Posterior vena cava (tissue), 2 donors: ENCODE measurements around the gene GRIK4. TPM values are rescaled to one million over a fixed set of nuclear protein-coding genes. Genes with fewer than 3 reads are reported as not detected.

Source experiments
- DNase-seq: peaks from one replicate; pipeline ENCODE4 v3.0.0-alpha.2; 2020; ENCODE audit warnings: low spot score
- intact Hi-C, 2 donors: fragments of 100-400 bp; cut with DNase I; formaldehyde crosslinking; loops; one replicate each; pipeline versions ENCODE4 v1.14.1 to v1.14.2; 2022 to 2023
- long read RNA-seq, 2 donors: library from polyadenylated mRNA; unstranded; transcript quantifications; one replicate each; pipeline ENCODE4 v2.0.0, GENCODE V29; 2020 to 2021
- total RNA-seq, 2 donors: library from RNA; stranded (reverse); fragmentation: NEBNext Ultra II Directional; extraction: Animal tissue kit (Norgen Biotek cat#: 25700); gene quantifications; one replicate each; pipeline ENCODE4 v1.2.1, GENCODE V29; 2021
- donor health status: DM: yes; HTN: yes; CAD: no.
- donor health status: DM: yes; HTN: yes; CAD: no.

GRIK4 gene, protein sequence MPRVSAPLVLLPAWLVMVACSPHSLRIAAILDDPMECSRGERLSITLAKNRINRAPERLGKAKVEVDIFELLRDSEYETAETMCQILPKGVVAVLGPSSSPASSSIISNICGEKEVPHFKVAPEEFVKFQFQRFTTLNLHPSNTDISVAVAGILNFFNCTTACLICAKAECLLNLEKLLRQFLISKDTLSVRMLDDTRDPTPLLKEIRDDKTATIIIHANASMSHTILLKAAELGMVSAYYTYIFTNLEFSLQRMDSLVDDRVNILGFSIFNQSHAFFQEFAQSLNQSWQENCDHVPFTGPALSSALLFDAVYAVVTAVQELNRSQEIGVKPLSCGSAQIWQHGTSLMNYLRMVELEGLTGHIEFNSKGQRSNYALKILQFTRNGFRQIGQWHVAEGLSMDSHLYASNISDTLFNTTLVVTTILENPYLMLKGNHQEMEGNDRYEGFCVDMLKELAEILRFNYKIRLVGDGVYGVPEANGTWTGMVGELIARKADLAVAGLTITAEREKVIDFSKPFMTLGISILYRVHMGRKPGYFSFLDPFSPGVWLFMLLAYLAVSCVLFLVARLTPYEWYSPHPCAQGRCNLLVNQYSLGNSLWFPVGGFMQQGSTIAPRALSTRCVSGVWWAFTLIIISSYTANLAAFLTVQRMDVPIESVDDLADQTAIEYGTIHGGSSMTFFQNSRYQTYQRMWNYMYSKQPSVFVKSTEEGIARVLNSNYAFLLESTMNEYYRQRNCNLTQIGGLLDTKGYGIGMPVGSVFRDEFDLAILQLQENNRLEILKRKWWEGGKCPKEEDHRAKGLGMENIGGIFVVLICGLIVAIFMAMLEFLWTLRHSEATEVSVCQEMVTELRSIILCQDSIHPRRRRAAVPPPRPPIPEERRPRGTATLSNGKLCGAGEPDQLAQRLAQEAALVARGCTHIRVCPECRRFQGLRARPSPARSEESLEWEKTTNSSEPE
- total RNA-seq: under 1 TPM in 1 of 2 donors, not detected in 1; 0.19 TPM
- long read RNA-seq, donor 1, partial matches to known transcripts: 1 of 1 reads
- long read RNA-seq, donor 1, other reads (novel, unspliced or antisense): 0 of 1 reads
- long read RNA-seq, donor 2, partial matches to known transcripts: 0 of 2 reads
- long read RNA-seq, donor 2, other reads (novel, unspliced or antisense): 2 of 2 reads

DNA sequence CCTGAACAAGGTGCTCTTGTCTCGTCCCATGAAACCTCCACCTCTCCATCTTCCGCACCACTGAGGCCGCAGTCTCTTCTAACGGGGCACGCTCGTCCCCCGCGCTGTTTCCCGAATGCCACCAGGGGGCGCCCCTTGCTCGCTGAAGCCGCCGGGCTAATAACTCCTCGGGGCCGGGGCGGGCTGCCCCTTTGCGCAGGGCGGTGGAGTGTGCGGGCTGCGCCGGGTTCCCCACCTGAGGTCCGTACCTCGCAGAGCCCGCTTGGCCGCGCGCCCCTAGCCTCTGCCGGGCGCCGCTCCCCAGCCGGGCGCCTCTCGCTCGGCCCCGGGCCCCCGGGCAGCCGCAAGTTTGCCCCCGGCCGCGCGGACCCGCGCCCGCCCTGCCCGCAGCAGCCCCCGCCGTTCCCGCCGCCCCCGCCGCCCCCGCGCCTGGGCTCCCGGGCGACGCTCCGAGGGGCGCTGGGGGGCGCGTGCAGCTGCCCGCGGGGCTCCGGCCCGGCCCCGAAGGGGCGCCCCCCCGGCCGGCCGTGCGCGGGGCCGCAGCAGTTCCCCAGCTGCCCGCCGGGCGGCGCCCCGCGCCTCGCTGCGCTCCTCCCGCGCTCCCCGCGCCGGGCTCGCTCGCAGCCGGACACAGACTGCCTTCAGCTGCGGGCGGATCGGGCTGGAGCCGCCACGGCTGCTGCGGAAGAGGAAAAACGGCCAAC lies at the start of gene GRIK4:
TSS of gene GRIK4 (plus strand) at position 633 of the 704 bp plus-strand sequence. CDS start 148,571 bp downstream, outside the sequence.
- intact Hi-C loops: loop anchor here (5.0 to 10.0 kb wide), 2 partner anchors 294 to 441 kb away; no protein-coding TSS in a partner anchor
- peak; percentile 96 for DNase-seq

DNA sequence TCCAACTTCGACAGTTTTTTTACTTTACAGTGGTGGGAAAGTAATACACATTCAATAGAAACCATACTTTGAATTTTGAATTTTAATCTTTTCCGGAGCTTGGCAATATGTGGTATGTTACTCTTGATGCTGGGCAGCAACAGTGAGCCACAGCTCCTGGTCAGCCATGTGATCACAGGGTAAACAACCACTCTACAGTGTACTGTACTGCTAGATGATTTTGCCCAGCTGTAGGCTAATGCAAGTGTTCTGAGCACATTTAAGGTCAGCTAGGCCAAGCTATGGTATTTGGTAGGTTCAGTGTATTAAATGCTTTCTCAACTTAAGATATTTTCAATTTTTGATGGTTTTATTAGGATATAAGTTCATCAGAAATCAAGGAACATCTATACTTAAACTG lies 48.7 kb upstream of the GRIK4 start:
- intact Hi-C loops: no loop called here
- no peak for DNase-seq

DNA sequence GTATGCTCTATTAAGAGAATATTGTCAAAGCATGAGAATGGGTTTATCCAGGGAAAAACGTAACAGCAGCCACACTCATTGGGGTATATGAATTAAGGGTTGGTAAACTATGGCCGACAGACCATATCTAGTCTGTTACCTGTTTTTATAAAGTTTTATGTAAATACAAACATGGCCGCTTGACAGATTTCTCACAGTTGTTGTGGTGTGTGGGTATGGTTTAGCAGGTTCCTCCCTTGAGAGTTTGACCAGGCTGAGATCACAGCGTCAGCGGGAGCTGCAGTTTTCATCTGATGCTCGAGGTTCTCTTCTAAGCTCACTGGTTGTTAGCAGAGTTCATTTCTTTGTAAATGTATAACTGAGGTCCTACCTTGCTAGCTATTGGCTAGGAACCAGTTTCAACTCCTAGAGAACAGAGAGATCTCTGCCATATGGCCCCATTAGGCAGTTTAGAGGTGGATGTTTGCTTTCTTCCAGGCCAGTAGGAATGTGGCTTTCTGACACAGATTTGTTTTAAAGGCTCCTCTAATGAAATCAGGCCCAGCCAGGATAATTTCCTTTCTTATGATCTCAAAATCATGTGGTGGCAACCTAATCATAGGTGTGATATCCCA lies 45.5 kb upstream of the GRIK4 start:
- intact Hi-C loops: no loop called here
- DNase-seq: no peak

DNA sequence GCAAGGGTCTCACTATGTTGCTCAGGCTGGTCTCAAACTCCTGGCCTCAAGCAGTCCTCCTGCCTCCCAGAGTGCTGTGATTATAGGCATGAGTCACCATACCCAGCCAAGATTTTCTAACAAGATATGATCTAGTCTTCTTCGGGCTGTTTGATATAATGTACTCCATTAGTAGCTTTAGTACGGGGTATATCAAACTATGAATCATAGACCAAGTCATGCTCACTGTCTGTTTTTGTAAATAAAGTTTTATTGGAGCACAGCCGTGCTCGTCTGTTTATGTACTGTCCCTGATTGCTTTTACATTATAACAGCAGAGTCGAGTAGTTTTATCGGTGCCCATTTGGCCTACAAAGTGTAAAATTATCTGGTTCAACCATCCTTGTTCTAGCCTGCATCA lies 43.9 kb upstream of the GRIK4 start:
- intact Hi-C loops: no loop called here
- no peak for DNase-seq

DNA sequence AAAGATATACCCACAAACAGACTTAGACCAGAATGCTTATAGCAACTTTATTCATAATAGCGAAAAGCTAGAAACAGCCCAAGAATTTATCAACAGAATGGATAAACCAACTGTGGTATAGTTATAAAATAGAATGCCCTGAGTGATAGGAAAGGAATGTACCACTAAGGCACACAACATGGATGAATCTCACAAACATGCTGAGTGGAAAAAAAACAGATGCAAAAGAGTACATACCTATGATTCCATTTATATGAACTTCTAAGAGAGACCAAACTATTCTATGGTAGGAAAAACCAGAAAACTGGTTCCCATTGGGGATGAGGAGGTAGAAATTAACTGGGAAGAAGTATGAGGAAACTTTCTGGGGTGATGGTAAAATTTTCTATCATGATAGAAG lies 40.4 kb upstream of the GRIK4 start:
- intact Hi-C loops: no loop called here

DNA sequence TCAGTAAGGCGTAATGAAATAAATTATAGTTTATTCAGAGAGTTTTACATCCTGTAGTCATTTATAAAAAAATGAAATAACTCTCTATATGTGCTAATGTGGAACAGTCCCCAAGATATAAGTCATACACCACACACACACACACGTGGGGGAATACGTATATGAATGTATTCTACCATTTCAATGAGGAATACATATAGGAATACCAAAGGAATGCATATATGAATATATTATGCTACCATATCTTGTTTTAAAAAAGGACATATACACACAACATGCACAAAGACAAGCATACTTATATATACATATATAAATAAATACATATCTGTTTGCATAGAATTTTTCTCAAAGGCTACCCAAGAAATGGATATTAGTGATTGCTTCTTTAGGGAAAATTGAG lies 39.6 kb upstream of the GRIK4 start:
- intact Hi-C loops: no loop called here
- DNase-seq: no peak

More for the DNA sequence above, 40.4 kb upstream of the GRIK4 start:
- DNase-seq: no peak

DNA sequence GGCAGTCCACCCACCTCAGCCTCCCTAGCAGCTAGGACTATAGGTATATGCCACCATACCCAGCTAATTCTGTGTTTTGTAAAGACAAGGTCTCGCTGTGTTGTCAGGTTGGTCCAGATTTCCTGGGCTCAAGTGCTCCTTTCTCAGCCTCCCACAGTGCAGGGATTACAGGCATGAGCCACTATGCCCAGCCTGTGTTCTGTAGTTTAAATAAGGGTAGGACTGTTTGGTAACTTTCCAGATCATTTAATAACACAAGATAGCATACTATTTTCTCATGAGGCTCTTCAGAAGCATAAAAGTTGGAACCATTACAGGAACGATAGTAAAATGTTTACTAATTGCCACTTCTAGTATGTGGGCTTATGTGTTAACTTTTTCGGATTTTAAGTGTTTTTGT lies 38.0 kb upstream of the GRIK4 start:
- intact Hi-C loops: no loop called here
- DNase-seq: no peak

DNA sequence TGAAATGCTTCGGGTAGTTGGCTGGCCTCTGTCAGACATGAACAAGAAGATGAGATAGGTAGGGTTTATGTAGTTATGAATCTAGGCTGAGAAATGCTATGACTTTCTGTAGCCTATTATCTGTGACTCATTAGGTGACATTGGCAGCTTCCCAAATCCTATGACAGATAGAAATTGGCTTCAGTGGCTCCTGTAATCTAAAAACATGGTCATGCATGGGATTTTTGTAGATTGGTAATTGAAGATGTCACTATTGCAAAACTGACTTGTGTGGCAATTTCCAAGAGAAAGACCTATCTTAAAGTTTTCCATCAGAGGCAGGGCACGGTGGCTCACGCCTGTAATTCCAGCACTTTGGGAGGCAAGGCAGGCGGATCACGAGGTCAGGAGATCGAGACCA lies 29.4 kb upstream of the GRIK4 start:
- intact Hi-C loops: no loop called here
- no peak for DNase-seq

DNA sequence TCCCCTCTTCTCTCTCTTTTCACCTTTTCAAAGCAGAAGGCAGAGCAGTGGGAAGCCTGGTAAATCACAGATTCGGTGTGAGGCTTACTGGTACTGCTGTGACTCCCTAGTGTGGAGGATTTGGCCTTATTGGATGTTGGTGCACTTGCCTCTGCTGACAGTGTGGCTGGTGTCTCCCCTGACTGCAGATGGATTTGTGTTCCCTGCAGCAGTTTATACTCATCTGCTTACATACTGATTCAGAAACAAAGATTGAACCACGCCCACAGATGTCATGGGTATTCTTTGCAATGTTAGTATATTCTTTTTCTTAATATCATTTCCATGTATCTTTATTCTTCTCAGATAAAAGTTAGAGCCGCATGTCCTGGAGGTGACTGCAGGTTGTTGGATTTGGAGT lies 26.8 kb upstream of the GRIK4 start:
- intact Hi-C loops: no loop called here
- no peak for DNase-seq

DNA sequence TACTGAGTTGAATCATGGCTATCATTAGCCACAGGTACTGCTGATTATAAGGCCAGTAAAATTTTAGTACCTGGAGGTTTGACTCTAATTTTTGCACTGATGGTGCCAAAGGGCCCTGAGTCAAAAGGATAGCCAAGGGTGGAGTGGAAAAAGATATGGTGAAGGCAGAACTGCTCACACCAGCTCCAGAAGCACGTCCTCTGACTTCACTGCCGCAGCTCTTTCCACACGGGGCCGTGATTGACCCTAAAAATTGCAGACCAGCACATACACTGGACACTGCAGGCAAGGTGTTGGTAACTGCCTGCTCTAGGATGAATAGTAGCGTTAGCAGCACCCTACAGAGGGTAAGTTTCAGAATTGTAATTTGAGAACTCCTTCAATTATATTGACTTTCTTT lies 25.4 kb upstream of the GRIK4 start:
- no peak for DNase-seq
- intact Hi-C loops: no loop called here

DNA sequence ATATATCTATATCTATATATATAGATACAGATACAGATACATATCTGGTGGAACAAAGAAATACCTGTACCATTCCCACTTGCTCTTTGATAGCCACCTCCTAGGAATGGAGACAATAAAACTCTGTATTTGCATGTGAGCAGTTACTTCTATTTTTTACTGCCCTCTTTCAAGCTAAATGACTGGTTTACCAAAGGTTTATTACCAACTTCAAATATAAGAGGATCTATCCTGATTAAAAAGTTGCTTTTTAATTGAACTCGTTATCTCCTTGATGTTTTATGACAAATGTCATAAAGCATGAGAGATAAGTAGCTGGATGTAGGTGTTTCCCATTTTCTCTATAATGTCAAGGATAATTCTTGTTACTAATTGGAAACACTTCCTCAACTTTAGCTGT lies 21.7 kb upstream of the GRIK4 start:
- intact Hi-C loops: no loop called here
- no peak for DNase-seq

DNA sequence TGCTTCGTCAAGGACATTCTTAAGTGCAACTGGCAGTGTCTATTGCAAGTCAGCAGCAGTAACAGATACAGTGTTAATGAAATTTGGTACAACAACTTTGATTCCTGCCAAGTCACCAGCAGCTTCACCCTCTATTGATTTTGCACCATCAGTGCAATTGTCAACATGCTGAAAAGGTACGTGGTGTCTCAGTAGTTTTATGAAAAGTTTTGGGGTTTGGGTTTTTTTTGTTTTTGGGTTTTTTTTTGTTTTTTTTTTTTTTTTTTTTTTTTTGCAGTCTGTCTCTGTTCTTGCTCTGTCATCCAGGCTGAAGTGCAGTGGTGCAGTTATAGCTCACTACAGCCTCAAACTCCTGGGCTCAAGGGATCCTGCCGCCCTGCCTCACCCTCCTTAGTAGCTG lies 19.1 kb upstream of the GRIK4 start:
- intact Hi-C loops: no loop called here
- no peak for DNase-seq

DNA sequence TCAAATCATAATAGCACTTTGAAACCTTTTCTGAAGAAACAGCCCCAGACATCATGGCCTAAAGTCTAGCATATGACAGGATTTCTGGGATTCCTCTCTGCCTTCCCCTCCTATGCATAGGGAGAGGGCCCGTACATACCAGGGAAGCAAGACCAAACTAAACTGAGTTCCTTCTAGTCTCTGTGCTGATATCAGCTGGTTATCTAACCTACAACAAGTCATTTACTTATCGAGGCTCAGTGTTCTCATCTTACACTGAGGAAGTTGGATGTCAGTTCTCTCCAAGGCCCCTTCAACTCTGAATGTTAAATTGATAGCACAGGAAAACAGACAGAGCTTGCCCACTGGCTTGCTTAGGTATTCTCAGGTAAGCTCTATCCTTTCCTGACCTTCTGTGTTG lies 17.0 kb upstream of the GRIK4 start:
- intact Hi-C loops: no loop called here

DNA sequence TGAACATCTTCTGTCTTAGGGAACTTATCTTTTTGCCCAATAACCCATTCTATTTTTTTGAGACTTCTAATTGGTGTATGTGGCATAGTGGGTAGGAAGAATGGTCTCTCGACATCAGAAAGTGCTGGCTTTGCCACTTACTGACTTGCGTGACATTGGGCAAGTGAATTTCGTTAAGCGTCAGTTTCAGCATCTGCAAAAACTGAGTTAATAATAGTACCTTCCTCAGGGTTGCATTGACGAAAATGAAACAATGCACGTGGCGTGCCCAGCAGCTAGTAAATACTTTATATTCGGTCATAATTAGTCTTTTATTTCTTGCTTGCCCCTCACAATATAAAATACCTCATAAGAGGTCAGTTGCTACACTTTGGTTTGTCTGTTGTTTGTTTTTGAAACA lies 12.5 kb upstream of the GRIK4 start:
- intact Hi-C loops: no loop called here
- DNase-seq: no peak

More for the DNA sequence above, 17.0 kb upstream of the GRIK4 start:
- DNase-seq: no peak

DNA sequence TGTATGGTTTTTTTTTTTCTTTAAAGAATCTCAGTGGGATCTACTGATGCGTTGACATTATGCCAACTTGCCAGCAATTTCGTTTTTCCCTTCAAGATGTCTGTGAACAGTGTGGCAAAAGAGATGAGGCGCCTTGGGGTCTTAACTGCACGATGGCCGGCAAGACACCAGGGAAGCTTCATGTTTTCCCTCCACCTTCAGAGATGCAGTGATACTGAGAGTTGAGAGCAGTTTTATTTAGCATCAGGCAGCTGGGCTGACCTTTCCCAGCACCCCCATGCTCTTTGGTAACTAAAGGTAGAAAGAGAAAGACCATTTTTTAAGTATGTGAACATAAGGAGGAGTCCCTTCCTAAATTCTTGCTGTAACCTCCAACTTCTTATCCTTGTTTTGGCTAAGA lies 11.7 kb upstream of the GRIK4 start:
- intact Hi-C loops: no loop called here
- no peak for DNase-seq

DNA sequence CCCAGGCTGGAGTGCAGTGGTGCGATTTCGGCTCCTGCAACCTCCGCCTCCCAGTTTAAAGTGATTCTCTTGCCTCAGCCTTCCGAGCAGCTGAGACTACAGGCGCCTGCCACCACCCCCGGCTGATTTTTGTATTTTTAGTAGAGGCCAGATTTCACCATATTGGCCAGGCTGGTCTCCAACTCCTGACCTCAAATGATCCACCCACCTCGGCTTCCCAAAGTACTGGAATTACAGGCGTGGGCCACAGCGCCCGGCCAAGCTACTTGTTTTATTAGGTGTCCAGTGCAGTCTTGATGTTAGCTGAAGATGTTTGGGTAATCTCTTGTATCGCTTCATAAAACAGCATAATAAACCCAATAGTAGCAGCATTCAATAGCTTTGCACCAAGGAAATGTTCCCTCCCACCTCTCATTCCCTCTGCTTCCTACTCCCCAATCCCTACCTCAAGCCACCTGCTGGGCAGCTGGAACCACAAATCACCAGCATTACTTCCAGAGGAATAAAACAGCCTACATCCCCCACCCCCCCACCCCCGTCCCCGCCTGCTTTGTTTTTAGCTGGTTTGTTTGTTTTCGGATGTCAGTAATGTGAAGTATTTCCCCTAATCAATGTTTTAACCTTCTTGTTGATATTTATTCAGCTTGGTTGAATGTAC lies 11.0 kb upstream of the GRIK4 start:
- intact Hi-C loops: no loop called here
- no peak for DNase-seq

DNA sequence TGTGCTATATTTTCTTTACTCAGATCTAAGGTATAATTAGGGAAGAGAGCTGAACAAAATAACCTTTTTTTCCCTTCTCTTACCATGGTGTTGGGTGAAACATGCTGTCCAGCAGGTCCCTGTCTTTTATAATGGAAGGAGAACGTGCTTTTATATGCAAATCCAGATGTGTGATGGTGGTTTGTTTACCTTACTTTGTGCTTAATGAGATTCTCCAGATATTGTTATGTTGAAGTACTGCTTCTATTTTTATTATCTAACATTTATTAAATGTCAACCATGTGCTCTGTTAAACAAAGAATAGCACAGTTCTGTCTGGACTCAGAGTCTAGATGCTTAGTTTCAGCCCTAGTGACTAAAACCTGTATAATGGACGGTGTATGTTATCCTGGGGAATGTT lies 10.1 kb upstream of the GRIK4 start:
- intact Hi-C loops: no loop called here
- no peak for DNase-seq

DNA sequence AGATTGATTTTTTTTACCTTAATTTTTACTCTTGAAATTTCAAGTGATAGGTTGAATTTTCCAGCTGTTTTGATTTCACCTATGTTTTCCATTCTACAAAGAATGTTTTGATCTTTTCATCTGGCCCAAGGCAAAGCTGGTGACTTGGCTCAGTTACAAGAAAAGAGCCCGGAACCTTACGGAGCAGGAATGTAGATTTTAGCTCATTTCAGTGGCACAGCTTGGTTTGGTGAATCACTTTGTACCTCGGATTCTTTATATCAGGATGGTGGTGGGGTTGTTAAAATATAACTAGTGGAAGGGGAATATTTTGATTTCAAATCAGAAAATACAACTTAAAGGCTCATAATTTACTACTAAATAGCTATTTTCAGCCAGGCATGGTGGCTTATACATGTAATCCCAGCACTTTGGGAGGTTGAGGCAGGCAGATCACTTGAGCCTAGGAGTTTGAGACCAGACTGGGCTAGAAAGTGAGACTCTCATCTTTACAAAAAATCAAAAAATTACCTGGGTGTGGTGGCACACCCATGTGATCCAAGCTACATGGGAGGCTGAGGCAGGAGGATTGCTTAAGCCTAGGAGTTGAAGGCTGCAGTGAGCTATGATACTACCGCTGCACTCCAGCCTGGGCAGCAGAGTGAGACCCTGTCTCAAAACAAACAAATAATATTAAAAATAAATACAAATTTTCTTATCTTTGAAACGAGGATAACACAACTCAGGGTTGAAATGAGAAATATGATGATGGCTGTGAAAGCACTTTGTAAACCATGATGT lies 9.4 kb upstream of the GRIK4 start:
- intact Hi-C loops: no loop called here
- DNase-seq: no peak
